Stimulated activated CD8-positive, alpha-beta memory T cell treated with anti-CD3 and anti-CD28 coated beads, Interleukin-12 subunit alpha, Interleukin-12 subunit beta, amount 100 ng/mL, for 24 hours (primary cell): ENCODE data around the gene MYO5C.
"Not testable (repeated sequence)": the region's sequence is repeated elsewhere in the genome, so short reads cannot be mapped to it uniquely, and the experiment has no call there.

ENCODE experiments used
- DNase-seq: peaks from one replicate; pipeline ENCODE4 v3.0.0-alpha.2; 2020; ENCODE audit errors: extremely low read depth

MYO5C gene

GRCh38 chr15:52306270-52306669 is 10.7 kb upstream of the MYO5C start:
- no peak for DNase-seq

DNA sequence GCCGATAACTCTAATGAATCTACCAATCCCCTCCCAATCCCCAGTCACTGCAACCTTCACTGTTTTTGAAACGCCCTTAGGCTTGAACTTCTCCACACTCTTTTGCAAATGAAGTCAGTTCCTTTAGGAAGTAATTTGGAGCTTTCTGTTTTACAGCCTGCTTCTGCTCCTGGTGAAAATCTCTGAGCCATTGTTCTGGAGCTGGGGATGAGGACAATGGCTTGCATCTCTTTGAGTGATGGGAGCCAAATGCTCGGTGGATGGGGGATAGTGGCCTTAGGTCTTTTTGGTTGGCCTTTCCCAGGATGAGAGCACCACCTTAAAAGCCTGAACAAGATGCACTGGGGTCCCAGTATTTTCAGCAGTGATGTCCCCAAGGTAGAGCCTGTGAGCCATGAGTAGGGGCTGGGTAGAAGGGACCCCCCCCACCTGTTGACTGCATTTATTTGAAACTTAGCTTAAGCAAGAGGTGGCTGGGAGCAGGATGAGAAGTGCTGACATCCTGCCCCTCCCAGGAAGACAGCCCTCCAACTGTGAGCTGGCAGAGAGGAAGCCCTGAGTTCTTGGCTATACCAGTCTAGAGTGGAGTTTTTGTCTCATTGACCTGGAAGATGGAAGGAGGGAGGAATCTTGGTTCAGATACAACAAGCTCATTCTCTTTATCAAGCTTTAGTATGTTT is 7.6 kb upstream of the MYO5C start:
- DNase-seq = no peak

GRCh38 chr15:52301265-52301847 is 5.8 kb upstream of the MYO5C start:
- DNase-seq = no peak

DNA sequence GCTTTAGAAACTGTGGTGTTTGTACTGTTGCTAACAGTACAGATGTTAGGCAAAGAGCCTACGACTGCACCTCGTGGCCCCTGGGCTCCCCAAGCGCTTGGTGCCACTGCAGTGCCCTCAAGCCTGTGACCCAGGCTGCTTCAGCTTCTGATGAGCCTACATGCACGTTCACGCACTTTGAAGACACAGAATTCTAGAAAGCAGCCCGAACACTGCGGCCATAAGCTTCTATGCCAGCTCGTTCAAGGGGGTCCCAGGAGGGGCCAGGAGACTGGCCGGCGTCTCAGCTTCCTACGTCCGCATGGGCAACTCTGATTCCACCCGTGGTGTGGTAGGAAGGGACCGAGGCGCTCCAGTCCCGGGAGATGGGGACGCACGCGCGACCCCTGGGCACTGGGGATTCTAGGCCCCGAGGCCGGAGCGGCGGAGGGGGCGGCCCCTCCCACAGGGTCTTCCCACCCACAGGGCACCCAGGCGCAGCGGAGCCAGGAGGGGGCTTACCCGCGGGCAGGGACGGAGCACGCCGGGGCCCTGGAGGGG is 653 bp downstream of the MYO5C start:
- no peak for DNase-seq

GRCh38 chr15:52292780-52293392 is 2.7 kb downstream of the MYO5C start:
- DNase-seq = no peak

- no peak for DNase-seq
Observed at GRCh38 chr15:52291204-52291603, 4.4 kb downstream of the MYO5C start.

DNA sequence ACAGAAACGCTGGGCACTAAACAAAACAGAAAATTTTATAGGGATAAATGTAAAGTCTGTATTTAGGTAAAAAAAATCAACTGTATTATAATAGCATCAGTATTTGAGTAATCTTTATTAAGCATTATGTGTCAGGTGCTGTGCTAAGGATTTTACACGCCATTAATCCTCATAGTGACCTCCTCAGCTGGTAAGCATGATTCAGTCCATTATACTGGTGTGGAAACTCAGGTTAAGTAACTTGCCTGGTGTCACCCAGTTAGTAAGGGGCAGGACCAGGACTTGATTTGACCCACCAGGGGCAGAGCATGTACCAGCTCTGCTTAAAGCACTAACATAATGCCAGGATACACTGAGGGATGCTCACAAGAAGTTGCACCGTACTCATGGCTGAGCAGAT is 4.8 kb downstream of the MYO5C start:
- no peak for DNase-seq

GRCh38 chr15:52290329-52290728 is 5.3 kb downstream of the MYO5C start:
- DNase-seq = no peak

- DNase-seq = no peak
Observed at GRCh38 chr15:52289629-52290081, 5.9 kb downstream of the MYO5C start.

DNA sequence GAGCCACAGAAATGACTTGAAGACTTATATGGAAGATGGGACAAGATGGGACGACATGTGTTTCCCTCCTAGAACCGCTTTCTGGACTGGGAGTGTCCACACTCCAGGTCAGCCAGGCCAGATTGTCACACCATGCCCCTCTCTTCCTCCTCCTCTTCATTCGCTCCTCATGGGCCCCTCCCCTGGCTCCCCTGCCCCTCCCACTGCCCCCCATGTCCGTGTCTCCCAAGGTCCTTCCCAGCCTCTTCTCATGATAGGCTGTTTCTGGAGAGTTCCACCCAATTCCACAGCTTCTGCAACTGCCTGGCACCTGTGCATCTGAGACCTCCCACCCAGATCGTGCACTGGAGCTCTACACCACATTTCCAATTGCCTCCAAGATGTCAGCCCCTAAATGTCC is 6.6 kb downstream of the MYO5C start:
- DNase-seq = no peak

GRCh38 chr15:52288051-52288942 is 7.3 kb downstream of the MYO5C start:
- DNase-seq = no peak

DNA sequence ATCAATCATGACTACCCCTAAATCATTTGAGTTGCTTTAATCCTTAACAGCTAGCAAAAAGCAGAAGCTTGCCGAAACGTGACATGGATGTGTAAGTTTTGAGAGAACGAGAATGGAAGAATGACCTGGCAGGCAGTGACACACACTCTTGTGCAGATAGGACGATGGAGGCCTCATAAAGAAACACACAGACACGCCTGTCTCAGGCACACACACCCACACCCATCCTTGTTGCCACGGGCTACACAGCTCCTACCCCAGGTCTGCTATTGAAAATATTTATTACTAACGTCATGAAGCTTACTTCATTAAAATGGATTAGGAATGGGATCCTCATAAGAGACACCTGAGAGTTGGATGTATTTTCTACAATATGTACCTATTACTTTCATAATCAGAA is 8.5 kb downstream of the MYO5C start:
- DNase-seq = no peak

GRCh38 chr15:52285941-52286340 is 9.7 kb downstream of the MYO5C start:
- DNase-seq = not testable (repeated sequence)

GRCh38 chr15:52284164-52284563 is 11.4 kb downstream of the MYO5C start:
- no peak for DNase-seq

GRCh38 chr15:52283281-52283680 is 12.3 kb downstream of the MYO5C start:
- no peak for DNase-seq

DNA sequence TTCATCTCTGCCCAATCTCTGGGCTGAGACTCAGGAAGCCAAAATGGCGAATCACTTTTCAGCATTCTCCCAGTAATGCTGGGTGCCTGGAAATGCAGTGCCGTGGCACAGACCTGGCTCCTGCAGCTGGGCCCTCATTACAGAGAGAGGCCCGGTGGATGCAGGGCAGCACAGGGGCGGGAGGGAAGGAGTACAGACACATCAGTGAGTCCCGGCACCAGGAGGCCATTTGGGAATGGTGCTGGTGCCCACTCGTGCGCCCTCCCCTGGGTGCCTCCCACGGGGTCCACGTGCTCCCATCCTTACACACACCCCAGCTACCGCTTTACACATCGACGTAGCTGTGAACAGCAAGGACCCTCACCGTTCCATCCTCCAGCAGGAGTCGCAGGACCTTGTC is 13.2 kb downstream of the MYO5C start:
- no peak for DNase-seq

GRCh38 chr15:52281085-52282035 is 14.2 kb downstream of the MYO5C start:
- DNase-seq = no peak

DNA sequence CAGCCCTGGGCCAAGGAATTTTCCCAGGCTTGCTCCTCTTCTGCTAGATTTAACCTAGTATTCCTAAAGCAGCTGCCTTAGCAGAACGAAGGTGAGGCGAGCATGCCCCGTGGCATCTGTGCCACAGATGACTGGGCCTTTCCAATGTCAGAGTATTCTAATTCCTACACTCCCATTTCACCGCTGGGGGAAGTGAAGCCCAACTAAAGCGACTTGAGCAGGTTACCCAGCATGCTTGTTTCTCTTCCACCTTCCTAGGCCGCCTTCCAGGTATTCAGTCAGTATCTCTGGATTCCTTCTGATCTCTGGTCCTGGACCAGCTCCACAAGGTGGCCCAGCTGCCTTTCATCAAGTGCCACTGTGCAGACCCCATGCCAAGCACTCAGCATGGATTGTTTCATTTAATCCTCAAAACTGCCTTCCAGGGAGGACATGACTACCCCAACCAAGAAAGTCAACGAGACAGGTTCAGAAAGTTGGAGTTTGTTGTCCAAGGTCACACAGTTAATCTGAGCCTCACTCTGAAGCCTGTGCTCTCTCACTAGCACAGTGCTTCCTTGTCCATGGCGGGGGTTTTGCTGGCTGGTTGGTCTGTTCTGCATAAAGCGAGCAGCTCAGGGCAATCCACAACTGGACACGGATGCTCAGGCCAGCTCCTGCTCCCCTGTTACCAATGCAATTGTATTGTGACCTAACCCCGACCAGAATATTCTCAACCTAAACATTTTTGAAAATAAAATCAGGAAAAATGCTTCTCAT is 15.1 kb downstream of the MYO5C start:
- DNase-seq = no peak

DNA sequence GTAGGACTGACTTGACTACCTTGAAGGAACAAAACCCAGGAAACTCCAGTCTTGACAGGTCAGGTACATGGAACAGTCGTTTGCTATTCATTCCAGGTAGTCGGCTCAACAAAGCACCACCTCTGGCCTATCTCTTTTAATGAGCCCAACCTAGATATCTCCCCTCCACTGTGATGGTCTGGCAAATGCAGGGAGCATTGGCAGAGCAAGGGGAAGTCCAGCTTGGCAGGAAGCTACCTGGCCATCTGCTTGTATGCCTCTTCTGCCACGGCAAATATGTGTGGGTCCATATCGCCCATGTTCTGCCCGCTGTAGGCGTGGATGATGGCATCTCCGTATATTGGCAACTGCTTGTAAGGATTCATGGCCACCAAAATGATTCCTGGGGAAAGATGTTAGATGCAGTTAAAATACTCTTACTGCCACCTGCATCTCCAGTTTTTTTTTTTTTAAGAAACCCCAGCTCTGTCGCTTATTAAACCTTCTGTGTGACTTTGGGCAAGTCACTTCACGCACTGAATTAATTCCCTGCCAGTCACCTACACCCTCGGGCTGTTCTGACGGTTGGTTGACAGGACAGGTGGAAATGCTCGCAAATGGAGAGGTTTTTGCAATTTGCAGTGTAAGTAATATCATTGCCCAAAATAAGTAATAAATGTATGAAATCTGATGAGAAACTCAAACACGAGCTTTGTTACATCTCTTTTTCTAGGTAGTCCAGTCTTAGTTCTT is 16.8 kb downstream of the MYO5C start:
- DNase-seq = no peak
